Colonic mucosa (tissue), 4 donors: Measurements from ENCODE around the gene SCGB1A1. TPM values are rescaled to one million over a fixed set of nuclear protein-coding genes. Genes with fewer than 3 reads are reported as not detected.
"Not testable (repeated sequence)": the region's sequence is repeated elsewhere in the genome, so short reads cannot be mapped to it uniquely, and the experiment has no call there.

ENCODE experiments used
- DNase-seq: peaks from one replicate; pipeline ENCODE4 v3.0.0-alpha.2; 2020
- H3K27ac ChIP-seq: fragments of 200-600 bp; one replicate; pipeline ENCODE4 v1.8.0; 2021
- H3K27me3 ChIP-seq: fragments of 200-600 bp; one replicate; pipeline ENCODE4 v1.8.0; 2021
- H3K36me3 ChIP-seq: fragments of 200-600 bp; one replicate; pipeline ENCODE4 v1.8.0; 2021
- H3K4me1 ChIP-seq: fragments of 200-600 bp; one replicate; pipeline ENCODE4 v1.8.0; 2021; ENCODE audit warnings: mild to moderate bottlenecking
- H3K4me3 ChIP-seq: fragments of 200-600 bp; one replicate; pipeline ENCODE4 v1.8.0; 2021
- H3K9ac ChIP-seq, 2 donors: one replicate each; pipeline ENCODE4 v1.7.0; 2013; ENCODE audit warnings: control low read depth in 2 of 2, low read depth in 2 of 2, low read length in 2 of 2
- H3K9me3 ChIP-seq: fragments of 200-600 bp; one replicate; pipeline ENCODE4 v1.8.0; 2021
- CTCF ChIP-seq: fragments of 200-600 bp; IDR thresholded peaks from one replicate; pipeline ENCODE4 v1.8.0; 2022; ENCODE audit warnings: antibody characterized with exemption, mild to moderate bottlenecking
- intact Hi-C: fragments of 100-400 bp; cut with DNase I; formaldehyde crosslinking; loops from one replicate; pipeline ENCODE4 v1.14.1; 2022
- total RNA-seq, 2 donors: library from RNA; stranded (reverse); fragmentation: NEBNext Ultra II Directional in 1 of 2; extraction: Animal tissue kit (Norgen Biotek cat#: 25700) in 1 of 2; gene quantifications; one replicate each; pipeline ENCODE4 v1.2.1, GENCODE V29; 2021
- donor health status: healthy.
- donor health status: DM: no; HTN: no; CAD: no.
- donor health status: DM: no; HTN: no; CAD: no.

The SCGB1A1 gene
- total RNA-seq, 2 donors from 2014 or later: 2.3 TPM; not detected in 1

- Histone ChIP-seq H3K9me3 (no peaks in the 10 kb centered on the region), H3K4me3 (peak overlapping the region; percentile 24), H3K27me3 (no peaks in the 10 kb centered on the region), H3K9ac (peak overlapping the region; percentile 64 to 65), H3K36me3 (no peaks in the 10 kb centered on the region), H3K4me1 (peaks cover 8% of the 10 kb centered on the region), H3K27ac (peak overlapping the region; percentile 65)
- DNase-seq: peak; percentile 66
- intact Hi-C loops: no loop called here
- TF ChIP-seq CTCF: no peak
Observed at GRCh38 chr11:62444236-62444833, 25.5 kb downstream of the SCGB1A1 start.

GRCh38 chr11:62444835-62445234 lies 26.0 kb downstream of the SCGB1A1 start:
- H3K9me3 ChIP-seq: no peaks in the 10 kb centered on the region
- peak overlapping the region; percentile 23 to 65 for H3K9ac ChIP-seq
- intact Hi-C loops: no loop called here
- no peaks in the 10 kb centered on the region for H3K27me3 ChIP-seq
- TF ChIP-seq CTCF: no peak
- no peaks in the 10 kb centered on the region for H3K36me3 ChIP-seq
- peak overlapping the region; percentile 24 for H3K4me3 ChIP-seq
- peak overlapping the region; percentile 65 for H3K27ac ChIP-seq
- H3K4me1 ChIP-seq: peaks cover 8% of the 10 kb centered on the region
- DNase-seq: no peak

- no peak for TF ChIP-seq CTCF
- H3K9ac ChIP-seq: no peak overlapping the region
- H3K4me3 ChIP-seq: no peak overlapping the region
- no peaks in the 10 kb centered on the region for H3K36me3 ChIP-seq
- peak overlapping the region; percentile 65 for H3K27ac ChIP-seq
- intact Hi-C loops: no loop called here
- H3K27me3 ChIP-seq: no peaks in the 10 kb centered on the region
- H3K9me3 ChIP-seq: no peaks in the 10 kb centered on the region
- DNase-seq: no peak
- peaks cover 8% of the 10 kb centered on the region for H3K4me1 ChIP-seq
Observed at GRCh38 chr11:62445314-62445740, 26.5 kb downstream of the SCGB1A1 start.

- Histone ChIP-seq H3K4me1 (peaks cover 8% of the 10 kb centered on the region), H3K27me3 (no peaks in the 10 kb centered on the region), H3K9ac (peak overlapping the region in 1 of 2 donors; percentile 44), H3K9me3 (no peaks in the 10 kb centered on the region), H3K4me3 (no peak overlapping the region), H3K27ac (peak overlapping the region; percentile 65), H3K36me3 (no peaks in the 10 kb centered on the region)
- peak; percentile 70 for DNase-seq
- intact Hi-C loops: no loop called here
- TF ChIP-seq CTCF: no peak
Observed at GRCh38 chr11:62446091-62446490, 27.3 kb downstream of the SCGB1A1 start.

- Histone ChIP-seq H3K4me1 (peaks cover 8% of the 10 kb centered on the region), H3K9ac (no peak overlapping the region), H3K9me3 (no peaks in the 10 kb centered on the region), H3K27me3 (no peaks in the 10 kb centered on the region), H3K27ac (no peak overlapping the region), H3K4me3 (no peak overlapping the region), H3K36me3 (no peaks in the 10 kb centered on the region)
- DNase-seq: peak; percentile 42
- TF ChIP-seq CTCF: no peak
- intact Hi-C loops: no loop called here
Observed at GRCh38 chr11:62449451-62449851, 30.6 kb downstream of the SCGB1A1 start.

GRCh38 chr11:62449912-62450311 lies 31.1 kb downstream of the SCGB1A1 start:
- not testable (repeated sequence) for H3K27ac ChIP-seq

More at GRCh38 chr11:62449912-62450311, 31.1 kb downstream of the SCGB1A1 start:
- DNase-seq, H3K27me3 ChIP-seq, H3K9me3 ChIP-seq, H3K4me1 ChIP-seq, H3K9ac ChIP-seq, H3K4me3 ChIP-seq, H3K36me3 ChIP-seq, intact Hi-C loops: not testable (repeated sequence)
